Panc1 (cell line): Measurements from ENCODE around the gene OR5B3. TPM values are rescaled to one million over a fixed set of nuclear protein-coding genes. Genes with fewer than 3 reads are reported as not detected.
"Not testable (repeated sequence)": the region's sequence is repeated elsewhere in the genome, so short reads cannot be mapped to it uniquely, and the experiment has no call there.

Experiments used
- ATAC-seq: fragments of 200-7000 bp; cut with Tn5 transposase; 2 replicates; pipeline ENCODE4 v1.9.1; 2020; ENCODE audit warnings: mild to moderate bottlenecking, moderate library complexity
- BruUV-seq: library from RNA; stranded (reverse); fragments of 400-500 nt; replicated peaks from 2 replicates; lab custom pipeline; 2021; lab: Mats Ljungman, UMichigan
- CTCF ChIA-PET: fragments of 300-600 bp; sonication (Branson Sonifier 250); formaldehyde crosslinking; loops from one replicate; lab custom pipeline; 2022; ENCODE audit warnings: antibody characterized with exemption; lab: Charles Lee
- POLR2A ChIA-PET: fragments of 300-600 bp; sonication (Branson Sonifier 250); formaldehyde crosslinking; loops from one replicate; lab custom pipeline; 2022; ENCODE audit warnings: antibody characterized with exemption; lab: Charles Lee
- DNase-seq: peaks from one replicate; pipeline ENCODE4 v3.0.0-alpha.2; 2010; ENCODE audit warnings: low read depth, low spot score
- H3K27ac ChIP-seq: 2 replicates; pipeline ENCODE4 v1.5.1; 2011; ENCODE audit warnings: mild to moderate bottlenecking, low read length, inconsistent platforms
- H3K27me3 ChIP-seq: fragments of 200-500 bp; sonication (Bioruptor generic); 2 replicates; pipeline ENCODE4 v1.6.0; 2014; ENCODE audit warnings: low read length, inconsistent platforms; ENCODE audit not compliant: control insufficient read depth, insufficient read depth
- H3K36me3 ChIP-seq: fragments of 200-500 bp; sonication (Bioruptor generic); 2 replicates; pipeline ENCODE4 v1.5.1; 2014; ENCODE audit warnings: inconsistent platforms, mild to moderate bottlenecking, low read length, moderate library complexity; ENCODE audit not compliant: control insufficient read depth, insufficient read depth
- H3K4me1 ChIP-seq: 2 replicates; pipeline ENCODE4 v1.5.1; 2011; ENCODE audit warnings: inconsistent platforms, mild to moderate bottlenecking, low read length, moderate library complexity; ENCODE audit not compliant: control insufficient read depth, insufficient read depth
- H3K4me3 ChIP-seq, 2 experiments: 2 replicates each; pipeline ENCODE4 v1.5.1; 2011 to 2012; ENCODE audit warnings: low read depth in 2 of 2, low read length in 2 of 2, mild to moderate bottlenecking in 2 of 2, inconsistent platforms in 1 of 2, moderate library complexity in 1 of 2
- H3K9me3 ChIP-seq: fragments of 200-500 bp; sonication (Bioruptor generic); 2 replicates; pipeline ENCODE4 v1.5.1; 2014; ENCODE audit warnings: low read depth, mild to moderate bottlenecking, inconsistent platforms, low read length, moderate library complexity; ENCODE audit not compliant: control insufficient read depth, insufficient read depth
- CTCF ChIP-seq: fragments of 450-650 bp; IDR thresholded peaks from 2 replicates; pipeline ENCODE4 v1.5.1; 2017; ENCODE audit warnings: mild to moderate bottlenecking
- POLR2AphosphoS5 ChIP-seq: IDR thresholded peaks from 2 replicates; pipeline ENCODE4 v1.6.1; 2012; ENCODE audit warnings: mild to moderate bottlenecking, low read depth, low read length, moderate library complexity
- REST ChIP-seq, 2 experiments: IDR thresholded peaks; 2 replicates each; pipeline ENCODE4 v1.6.1; 2011 to 2012; ENCODE audit warnings: low read depth in 2 of 2, control low read depth in 1 of 2, low read length in 1 of 2, mild to moderate bottlenecking in 1 of 2, moderate library complexity in 1 of 2; ENCODE audit not compliant: insufficient read depth in 1 of 2
- SIN3A ChIP-seq: IDR thresholded peaks from 2 replicates; pipeline ENCODE4 v1.6.1; 2012; ENCODE audit warnings: low read depth, mild to moderate bottlenecking, low read length, moderate library complexity, borderline replicate concordance; ENCODE audit not compliant: insufficient read depth
- TCF7L2 ChIP-seq: IDR thresholded peaks from 2 replicates; pipeline ENCODE4 v1.6.1; 2011; ENCODE audit warnings: mild to moderate bottlenecking, low read depth, low read length, inconsistent platforms
- in situ Hi-C: cut with HindIII; loops from 2 replicates; pipeline ENCODE4 v1.10.0; 2016; ENCODE audit warnings: low sequenced_read_pairs, low pct_unique_long_range_greater_than_20kb
- intact Hi-C: fragments of 100-400 bp; cut with micrococcal nuclease; formaldehyde crosslinking; loops from one replicate; pipeline ENCODE4 v1.10.0; 2022; ENCODE audit not compliant: unreplicated experiment
- total RNA-seq: library from RNA; stranded (reverse); gene quantifications from one replicate; pipeline ENCODE4 v1.2.1, GENCODE V29; 2021; ENCODE audit not compliant: unreplicated experiment

OR5B3 gene
- total RNA-seq, 1 experiment from 2014 or later = not detected

- POLR2A ChIA-PET = no interaction called here
- Histone ChIP-seq H3K4me3 (no peak within 1 kb of the TSS), H3K27me3 (no peaks in the 10 kb centered on the region), H3K36me3 (no peaks in the 10 kb centered on the region), H3K27ac (no peak within 1 kb of the TSS), H3K4me1 (no peaks in the 10 kb centered on the region), H3K9me3 (no peaks in the 10 kb centered on the region)
- BruUV-seq = no TSS peak
- TF ChIP-seq TCF7L2 = no peak
- TF ChIP-seq POLR2AphosphoS5 = no peak
- TF ChIP-seq SIN3A = no peak
- TF ChIP-seq REST (IDR thresholded peaks at IDR 0.05; ENCODE audit: insufficient read depth in 1 of 2, low read depth in 2 of 2, low read length in 1 of 2) = no peak
- no peak for TF ChIP-seq CTCF
- in situ Hi-C loops = no loop called here
- CTCF ChIA-PET = no interaction called here
- intact Hi-C loops = no loop called here
- ATAC-seq = no peak
- DNase-seq = no peak
Observed at GRCh38 chr11:58428021-58428420, 21.3 kb upstream of the OR5B3 start, which contains the start of gene OR5B2. TSS of gene OR5B2 (minus strand) at chr11:58428121. CDS start at chr11:58423261, 4,860 bp downstream.

GRCh38 chr11:58399622-58400021 is 7.1 kb downstream of the OR5B3 start:
- ATAC-seq, BruUV-seq, intact Hi-C loops, POLR2A ChIA-PET, CTCF ChIA-PET, H3K36me3 ChIP-seq, H3K4me1 ChIP-seq, H3K27ac ChIP-seq, H3K27me3 ChIP-seq, H3K9me3 ChIP-seq, H3K4me3 ChIP-seq, DNase-seq, in situ Hi-C loops: not testable (repeated sequence)

GRCh38 chr11:58395581-58395980 is 11.1 kb downstream of the OR5B3 start:
- DNase-seq (no peak), ATAC-seq (no peak)
- Histone ChIP-seq H3K9me3 (no peaks in the 10 kb centered on the region), H3K4me1 (no peaks in the 10 kb centered on the region), H3K27ac (no peak overlapping the region), H3K36me3 (no peaks in the 10 kb centered on the region), H3K4me3 (no peak overlapping the region), H3K27me3 (no peaks in the 10 kb centered on the region)
- in situ Hi-C loops (no loop called here), intact Hi-C loops (no loop called here)
- no peak for TF ChIP-seq POLR2AphosphoS5
- no peak for TF ChIP-seq TCF7L2
- no peak for TF ChIP-seq REST (IDR thresholded peaks at IDR 0.05; ENCODE audit: insufficient read depth in 1 of 2, low read depth in 2 of 2, low read length in 1 of 2)
- no peak for TF ChIP-seq SIN3A
- no peak for TF ChIP-seq CTCF
- ChIA-PET POLR2A (no interaction called here), CTCF (no interaction called here)
- BruUV-seq = no TSS peak
